GM18499 (cell line): ENCODE data around the gene TLCD3B.

Experiments
- ATAC-seq: cut with Tn5 transposase; IDR thresholded peaks from one replicate; pipeline ENCODE4 v1.9.1; 2021; ENCODE audit warnings: moderate number of reproducible peaks; ENCODE audit not compliant: insufficient read depth, unreplicated experiment

Gene TLCD3B

DNA sequence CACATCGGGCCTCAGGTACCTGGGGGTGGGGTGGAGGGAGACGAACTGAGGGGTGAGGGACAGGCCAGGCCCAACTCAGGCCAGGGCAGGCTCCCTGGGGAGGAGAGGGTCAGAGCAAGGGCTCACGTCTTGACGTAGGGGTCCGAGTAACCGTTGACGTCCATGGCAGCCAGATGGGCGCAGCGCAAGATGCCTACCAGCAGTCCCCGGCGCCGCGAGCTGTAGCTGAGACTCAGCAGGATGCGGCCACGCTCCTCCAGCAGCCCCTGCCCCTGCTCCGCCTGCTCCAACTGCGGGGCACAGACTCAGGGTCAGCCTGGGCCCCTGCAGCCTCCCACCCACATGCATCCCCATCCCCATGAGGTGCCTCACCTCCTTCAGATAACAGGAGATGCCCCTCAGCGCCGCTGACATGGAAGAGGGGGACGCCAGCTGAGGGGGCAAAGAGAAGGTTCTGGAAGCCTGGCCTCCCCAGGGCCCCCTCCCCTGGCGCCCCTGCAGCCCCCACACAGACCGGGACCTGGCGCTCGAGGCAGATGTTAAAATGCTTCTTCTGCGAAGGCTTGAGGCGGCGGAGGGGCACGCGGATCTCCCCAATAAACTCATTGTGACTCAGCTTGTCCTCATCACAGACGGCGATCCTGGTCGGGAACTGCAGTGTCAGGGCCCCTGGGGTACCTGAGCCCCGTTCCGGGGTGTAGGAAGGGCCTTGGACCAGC lies 24.3 kb downstream of the TLCD3B start:
- no peak for ATAC-seq

DNA sequence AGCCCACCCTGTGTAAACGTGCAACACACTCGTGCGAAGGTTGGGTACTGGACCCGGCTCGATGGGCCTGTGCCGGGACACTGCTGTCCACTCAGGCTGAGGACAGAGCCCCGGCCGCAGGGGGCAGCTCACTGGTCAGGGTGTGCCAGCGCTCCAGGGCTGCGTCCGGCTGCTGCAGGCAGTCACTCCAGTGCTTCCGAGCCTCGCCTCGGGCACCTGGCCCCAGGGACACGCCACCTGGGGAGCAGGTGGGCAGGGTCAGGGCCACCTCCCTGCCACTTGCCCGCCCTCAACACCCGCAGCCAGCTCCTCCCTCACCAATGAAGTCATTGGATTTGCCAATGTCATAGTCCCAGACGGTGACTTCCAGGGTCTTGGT lies 25.0 kb downstream of the TLCD3B start:
- ATAC-seq, result no peak

DNA sequence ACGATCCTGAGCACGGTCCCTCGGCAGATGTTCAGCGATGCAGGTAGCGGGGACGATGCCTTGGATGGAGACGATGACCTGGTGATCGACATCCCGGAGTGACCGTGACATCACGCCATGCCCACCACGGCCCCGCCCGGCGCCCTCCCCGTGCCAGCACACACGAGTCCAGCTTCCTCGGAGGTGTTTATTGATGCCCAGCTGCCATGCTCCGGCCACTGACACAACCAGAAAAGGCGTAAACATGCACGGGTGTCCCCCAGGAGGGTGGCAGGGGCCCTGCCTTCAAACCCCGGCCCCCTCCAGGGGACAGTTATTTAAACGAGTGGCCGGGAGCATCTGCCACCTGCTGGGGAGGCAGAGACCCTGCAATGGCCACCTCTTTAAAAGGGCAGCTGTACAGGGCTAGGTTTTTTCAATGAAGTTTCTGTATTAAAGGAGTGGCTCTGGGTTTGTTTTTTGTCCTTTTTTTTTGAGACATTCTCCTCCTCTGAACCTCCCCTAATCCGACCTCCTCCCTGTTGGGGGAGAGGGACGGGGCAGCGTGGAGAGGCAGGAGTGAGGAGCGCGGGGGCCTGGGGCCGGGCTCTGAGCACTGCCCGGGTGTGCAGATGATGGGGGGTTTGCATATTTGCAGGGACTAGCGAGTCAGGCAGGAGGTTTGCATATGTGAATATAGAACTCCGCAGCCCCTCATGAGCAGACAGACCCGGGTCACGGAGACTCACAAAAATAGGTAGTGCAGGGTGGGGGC lies 25.6 kb downstream of the TLCD3B start:
- no peak for ATAC-seq

DNA sequence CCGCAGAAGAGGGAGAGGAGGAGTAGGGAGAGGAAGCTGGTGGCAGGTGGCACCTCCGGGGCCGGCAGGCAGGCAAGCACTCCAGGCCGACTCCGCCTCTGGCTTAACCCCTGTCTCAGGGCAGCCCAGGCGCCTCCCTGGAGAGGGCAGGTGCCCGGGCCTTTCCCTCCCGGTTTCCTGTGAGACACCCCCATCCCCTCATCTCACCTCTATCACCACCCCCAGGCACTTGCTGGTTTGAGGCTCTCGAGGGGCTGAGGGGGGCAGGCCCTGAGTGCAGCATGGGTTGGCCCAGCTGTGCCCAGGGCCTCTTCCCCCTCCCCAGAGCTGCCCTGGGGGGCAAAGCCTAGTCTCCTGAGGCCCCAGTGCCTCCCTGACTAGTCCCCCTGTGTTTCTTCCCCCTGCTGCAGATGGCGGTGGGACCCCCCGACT lies 26.2 kb downstream of the TLCD3B start:
- ATAC-seq, result no peak

DNA sequence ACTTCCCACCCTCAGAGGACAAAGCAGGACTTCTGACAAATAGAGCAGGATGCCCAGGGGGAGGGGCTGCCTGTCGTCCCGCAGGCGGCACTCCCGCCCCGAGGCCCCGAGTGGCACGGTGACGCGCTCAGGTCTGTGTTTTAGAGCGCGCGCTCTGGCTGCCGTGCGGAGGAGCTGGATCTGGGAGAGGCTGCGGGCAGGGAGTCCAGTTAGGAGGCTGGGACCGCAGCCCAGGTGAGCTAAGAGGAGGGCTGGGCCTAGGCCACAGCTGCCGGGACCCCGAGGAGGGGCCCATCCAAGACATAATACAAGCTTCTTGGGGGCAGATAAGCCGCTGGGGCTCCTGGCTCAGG lies 26.7 kb downstream of the TLCD3B start:
- ATAC-seq, result no peak

DNA sequence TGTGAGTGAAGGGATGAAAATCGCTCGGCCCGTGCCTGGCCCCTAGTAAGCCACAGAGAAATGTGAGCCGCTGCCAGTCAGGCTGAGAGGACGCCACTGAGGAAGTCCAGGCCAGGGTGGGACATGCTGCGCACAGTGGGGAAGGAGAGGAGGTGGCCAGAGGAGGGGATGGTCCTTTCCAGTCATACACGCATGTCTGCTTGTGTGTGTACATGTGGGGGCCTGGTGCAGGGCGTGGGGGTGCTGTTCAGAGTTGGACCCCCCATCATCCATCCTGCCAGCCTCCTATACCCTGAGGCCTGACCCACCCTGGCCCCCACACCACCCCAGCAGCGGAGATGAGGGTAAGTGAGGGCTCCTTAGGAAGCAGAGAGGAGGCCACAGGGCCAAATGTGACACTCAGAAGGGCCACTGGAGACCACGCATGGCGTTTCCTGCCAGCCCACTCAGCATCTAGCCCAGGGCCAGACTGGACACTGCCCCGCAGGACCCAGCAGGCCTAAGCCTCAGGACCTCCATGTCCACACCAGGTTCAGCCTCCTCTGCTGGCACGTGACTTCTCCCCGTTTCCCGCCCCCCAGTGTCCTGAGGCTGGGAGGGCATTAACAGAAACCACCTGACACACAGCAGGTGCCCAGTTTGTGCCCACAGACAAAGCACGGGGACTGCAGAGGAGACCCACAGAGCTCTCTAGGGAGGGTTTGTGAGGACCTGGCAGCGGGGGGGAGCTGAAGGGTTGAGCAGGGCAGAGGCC lies 27.2 kb downstream of the TLCD3B start:
- ATAC-seq, result no peak

DNA sequence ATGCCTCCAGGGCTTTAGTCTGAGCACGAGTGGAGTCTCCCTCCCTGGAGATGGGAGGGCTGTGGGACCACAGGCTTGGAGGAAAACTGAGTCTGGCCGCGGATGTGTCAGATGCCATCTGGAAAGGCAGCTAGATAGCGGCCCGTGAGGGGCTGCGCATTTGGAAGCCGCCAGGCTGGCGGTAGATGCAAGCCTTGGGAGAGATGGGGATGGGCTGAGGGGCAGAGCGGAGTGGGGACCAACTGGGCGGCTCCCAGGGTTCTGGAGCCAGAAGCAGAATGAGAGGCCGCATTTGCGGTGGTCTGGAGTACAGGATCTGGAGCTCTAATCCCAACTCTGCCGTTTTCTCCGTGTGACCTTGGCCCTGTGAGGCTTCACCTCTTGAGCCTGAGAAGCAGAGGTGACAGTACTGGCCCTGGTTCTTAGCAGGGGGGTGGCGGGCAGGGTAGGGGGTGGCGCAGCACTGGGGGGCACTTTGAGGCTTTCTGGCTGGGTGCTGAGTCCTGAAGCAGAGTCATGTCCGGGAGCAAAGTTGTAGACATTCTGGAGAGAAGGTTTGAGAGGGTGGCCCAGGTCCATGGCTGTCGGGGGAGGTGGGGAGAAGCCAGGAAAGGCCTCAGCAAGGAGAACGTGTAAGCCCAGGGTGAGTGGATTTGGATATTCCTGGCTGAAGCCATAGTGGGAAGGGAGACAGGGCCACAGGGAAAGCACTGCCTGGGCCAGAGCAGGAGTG lies 28.3 kb downstream of the TLCD3B start:
- no peak for ATAC-seq

DNA sequence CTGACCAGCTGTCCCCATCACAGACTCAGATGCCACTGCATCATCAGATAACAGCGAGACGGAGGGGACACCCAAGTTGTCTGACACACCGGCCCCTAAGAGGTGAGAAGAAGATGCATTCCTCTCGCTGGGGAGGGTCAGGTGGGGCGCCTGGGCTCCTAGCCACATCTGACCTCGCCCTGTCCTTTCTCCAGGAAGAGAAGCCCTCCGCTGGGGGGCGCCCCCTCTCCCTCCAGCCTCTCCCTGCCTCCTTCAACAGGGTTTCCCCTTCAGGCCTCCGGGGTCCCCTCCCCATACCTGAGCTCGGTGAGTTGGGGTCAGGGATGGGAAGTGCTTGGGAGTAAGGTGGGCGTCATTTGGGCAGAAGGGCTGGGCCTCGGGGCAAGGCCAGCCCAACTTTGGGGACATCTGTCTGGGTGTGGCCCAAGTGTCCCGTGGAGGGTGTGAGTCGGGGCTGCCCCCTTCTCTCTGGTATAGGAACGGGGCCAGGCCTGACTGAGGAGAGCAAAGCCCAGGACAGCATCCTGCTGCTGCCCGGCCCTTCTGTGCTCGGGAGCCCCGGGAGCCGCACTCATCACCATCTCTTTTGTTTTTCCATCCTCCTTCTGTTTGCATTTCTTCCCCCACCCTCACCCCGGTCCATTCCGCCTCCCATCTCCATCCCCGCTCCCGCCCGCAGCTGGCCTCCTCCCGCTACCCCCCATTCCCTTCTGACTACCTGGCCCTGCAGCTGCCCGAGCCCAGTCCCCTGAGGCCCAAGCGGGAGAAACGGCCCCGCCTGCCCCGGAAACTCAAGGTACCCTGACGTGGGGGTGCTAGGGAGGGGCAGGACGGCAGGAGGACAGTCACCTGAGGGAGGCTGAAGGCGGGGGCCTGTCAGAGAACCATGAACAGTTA lies 30.1 kb downstream of the TLCD3B start:
- no peak for ATAC-seq

DNA sequence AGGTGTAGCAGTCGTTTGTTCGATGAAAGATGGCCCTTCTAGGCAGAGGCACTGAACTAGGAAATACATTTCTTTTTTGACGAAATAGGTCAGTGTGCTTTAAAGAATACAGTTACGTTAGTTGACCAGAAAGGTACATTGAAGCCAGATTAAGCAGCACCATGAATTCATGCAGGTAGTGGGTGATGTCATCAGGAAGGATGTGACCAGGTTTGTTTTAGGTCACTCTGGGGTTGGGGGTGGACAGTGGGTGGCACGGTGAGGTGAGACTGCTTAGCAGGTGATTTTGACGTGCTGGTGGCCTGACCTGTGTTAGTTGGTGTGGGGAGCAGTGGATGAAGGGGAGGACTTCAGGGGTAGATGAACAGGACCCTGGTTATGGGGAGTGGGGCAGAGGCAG lies 31.5 kb downstream of the TLCD3B start:
- ATAC-seq, result no peak

DNA sequence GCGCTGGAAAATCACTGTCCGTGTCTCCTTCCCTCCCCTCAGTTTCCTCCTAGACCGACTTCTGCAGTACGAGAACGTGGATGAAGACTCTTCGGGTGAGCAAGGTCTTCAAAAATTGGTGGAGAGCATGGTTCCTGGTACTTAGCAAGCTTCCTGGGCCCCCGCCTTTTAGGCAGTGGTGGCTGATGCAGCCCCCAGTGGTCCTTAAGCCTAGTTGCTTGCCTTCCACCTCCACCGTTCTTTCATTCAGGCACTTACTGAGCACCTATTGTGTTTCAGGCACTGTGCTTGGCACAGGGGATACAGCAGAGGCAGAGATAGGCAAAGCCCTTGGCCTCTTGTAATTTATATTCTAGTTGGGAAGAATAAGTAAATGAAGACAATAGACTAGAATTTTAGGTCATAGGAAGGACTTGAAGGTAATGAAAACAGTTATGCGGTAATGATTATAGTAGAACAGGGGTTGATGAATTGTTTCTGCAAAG lies 34.3 kb downstream of the TLCD3B start:
- ATAC-seq, result no peak

DNA sequence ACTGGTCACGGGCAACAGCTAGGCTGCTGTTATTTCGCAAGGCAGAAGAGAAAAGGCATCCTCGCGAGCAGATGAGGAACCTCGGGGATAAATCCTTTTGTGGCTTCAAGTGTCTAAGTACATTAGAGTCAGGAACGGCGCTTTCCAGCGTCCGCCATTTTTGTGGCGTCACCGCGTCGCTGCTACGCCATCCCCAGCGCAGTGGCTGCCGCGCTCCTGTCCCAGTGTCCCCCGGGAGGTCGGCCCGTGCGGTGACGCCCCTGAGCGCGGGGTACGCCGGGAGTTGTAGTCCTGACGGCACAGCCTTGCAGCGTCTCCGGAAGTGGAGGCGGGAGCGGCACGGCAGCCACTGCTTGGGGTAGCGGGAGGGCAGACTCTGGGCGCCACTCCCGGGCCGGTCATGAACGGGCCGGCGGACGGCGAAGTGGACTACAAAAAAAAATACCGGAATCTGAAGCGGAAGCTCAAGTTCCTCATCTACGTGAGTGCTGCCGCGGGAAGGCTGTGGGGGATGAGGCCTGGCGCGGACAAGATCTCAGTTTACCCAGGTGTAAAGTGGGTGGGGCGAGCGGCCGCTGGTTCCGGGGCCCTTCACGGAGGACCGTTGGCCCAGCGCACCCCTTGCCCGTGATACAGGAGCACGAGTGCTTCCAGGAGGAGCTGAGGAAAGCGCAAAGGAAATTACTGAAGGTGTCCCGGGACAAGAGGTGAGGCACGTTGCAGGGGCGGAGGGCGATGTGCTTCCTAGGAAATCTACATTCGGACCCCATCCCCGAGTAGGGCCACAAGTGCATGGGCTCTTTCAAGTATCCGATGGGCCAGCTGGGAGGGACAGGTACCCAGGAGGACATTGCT lies 34.9 kb downstream of the TLCD3B start, which contains the start of gene INO80E:
INO80E (plus strand) TSS at position 331 of the 855 bp plus-strand sequence; CDS start at position 401, 70 bp downstream.
- peak; percentile 61 for ATAC-seq

DNA sequence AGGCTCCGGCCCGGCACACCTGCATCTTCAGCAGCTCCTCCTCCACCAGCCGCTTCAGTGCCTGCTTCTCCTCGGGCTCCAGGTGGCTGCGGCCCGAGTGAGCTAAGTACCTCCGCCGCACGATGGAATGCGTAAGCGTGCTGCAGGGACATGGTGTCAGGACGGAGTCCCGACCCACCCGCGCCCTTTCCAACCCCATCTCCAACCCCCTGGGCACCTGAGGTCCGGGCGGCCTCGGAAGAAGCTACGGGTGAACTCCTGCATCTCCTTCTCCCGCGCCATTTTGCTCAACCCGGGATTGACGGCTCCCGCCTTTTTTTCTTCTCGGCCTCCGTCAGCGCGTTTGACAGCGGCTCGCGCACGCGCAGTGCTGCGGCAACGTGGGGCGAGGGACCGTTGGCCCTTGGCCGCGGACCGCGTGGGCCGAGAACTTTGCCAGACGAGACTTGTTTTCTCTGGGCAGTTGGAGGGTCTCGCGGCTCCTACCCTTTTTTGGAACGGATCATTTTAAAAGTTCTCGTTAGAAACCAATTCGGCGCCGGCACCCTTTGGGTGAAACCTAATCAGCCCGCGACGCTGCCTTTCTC lies 35.7 kb downstream of the TLCD3B start, which contains the start of gene HIRIP3:
HIRIP3 (minus strand) TSS at position 294 of the 587 bp plus-strand sequence; CDS start at position 282, 12 bp downstream.
- ATAC-seq, result peak; percentile 25

DNA sequence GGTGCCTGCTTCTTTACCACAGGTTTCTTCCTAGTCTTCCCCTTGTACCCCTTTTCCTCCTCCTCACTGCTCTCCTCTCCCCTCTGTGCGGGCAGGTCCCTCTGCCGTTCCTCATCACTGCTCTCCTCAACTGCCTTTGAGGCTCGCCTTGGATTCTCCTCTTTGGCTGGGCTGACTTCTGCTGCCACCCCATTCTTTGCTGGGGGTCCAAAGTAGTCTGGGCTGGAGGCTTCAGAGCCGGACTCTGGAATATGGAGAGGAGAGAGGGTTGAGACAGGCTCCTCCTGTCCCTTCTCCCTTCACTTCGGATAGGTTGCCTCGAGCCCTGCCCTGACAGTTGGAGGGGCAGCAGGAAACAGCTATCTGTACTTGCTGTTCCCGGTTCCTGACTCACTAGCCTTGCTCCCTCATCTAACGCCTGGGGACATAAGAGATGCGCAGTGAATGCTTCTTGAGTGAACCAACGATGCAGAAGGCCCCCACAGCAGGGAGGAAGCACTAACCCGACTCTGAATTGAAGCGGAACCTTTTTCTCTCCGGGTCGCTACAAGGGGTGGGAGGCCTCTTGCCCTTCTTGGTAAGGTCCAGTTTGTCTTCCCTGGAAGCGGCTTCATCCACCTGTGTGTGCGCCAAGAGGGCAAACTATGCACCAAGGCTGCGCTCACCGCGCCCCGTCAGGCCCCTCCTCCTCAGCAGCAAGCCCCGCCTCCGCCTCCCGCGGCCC lies 36.3 kb downstream of the TLCD3B start:
- ATAC-seq, result no peak

DNA sequence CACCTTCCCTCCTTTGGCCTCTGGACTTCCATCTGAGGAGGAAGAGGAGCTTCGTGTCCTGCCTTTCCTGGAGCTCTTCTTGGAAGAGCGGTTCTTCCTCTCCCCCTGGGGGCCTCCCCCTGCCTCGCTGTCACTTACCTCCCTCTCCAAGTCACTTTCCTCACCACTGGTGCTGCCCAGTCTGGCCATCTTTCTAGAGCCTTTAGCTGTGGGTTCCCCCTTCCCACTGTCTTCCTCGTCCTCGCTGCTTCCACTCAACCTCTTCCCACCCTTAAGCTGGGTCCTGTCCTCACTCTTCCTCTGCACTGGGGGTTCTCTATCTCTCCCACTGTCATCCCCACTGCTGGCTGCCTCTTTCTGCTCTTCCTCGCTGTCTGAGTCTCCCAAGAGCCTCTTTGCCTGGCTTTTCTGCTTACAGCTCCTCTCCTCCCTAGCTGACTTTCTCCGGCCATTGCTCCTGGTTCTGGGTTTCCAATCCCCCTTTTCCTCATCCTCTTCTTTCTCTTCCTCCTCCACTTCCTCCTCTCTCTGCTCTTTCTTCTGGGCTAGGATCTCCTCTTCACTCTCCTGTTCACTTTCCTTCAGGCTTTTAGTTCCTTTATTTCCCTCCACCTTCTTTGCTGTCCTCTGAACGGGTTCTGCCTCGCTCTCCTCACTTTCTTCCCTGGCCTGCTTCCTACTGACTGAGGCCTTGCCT lies 37.0 kb downstream of the TLCD3B start:
- no peak for ATAC-seq

DNA sequence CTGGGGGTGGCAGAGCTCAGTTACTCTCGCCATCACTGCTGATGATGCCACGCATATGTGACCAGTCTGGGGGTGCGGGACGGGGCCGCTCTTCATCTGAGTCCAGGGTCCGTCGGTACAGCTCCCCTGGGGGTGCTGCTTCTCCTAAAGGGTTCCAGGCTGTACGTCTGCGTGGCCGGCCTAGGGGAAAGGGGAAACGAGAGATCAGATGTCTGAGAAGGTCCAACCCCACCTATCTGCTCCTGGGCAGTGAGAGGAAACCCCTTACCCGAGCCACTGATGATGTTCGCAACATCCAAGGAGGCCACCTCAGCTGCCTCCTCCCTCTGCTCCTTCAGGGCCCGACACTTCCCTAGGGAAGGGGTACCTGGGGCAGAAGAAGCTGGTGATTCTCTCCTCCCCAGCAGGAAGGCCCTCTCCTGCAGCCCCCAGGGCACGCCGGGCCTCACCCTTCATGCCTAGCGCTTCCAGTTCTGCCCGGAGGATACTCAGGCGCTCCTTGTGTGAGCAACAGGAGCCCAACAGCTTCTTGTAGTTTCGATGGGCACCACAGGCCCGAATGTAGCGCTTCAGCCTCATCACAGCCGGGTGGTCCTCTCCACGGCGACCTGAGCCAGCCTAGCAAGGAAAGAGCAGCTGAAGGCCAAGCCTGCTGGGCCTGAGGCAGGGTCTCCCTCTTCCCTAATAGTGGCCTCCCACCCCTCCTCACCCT lies 37.7 kb downstream of the TLCD3B start:
- ATAC-seq, result no peak

DNA sequence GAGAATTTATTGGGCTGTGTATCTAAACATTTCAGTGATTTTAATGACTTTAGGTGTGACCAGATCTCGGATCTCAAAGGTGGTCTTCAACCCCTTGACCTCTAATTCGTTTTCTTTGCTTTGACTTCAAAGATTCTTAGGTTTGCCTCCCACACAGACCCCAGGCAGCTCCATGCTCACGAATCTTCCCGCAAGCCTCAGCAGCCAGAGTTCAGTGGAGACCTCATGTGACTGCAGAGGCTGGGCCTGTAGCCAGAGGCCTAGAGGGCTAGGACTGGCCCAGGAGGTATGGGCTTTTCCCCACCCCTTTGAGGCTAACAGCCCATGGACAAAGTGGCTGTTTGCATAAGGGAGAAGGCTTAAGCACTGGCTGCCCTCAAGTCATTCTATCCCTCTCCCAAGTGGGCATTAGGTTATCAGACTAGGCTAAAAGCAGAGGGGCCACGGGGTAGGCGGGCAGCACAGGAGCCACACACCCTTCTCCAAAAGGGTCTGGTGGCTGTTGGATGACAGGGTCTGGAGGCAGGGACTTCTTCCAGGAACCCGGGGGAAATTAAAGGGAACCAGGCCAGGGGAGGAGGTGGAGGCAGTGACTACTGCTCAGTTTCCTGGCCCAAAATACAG lies 38.6 kb downstream of the TLCD3B start:
- no peak for ATAC-seq
